Heart left ventricle (tissue), 16 donors: Measurements from ENCODE around the gene RNF34. TPM values are rescaled to one million over a fixed set of nuclear protein-coding genes. Genes with fewer than 3 reads are reported as not detected.

Source experiments
- ATAC-seq, 4 donors: fragments of 200-7000 bp; cut with Tn5 transposase; one replicate each; pipeline ENCODE4 v1.9.1; 2020 to 2022; ENCODE audit warnings: moderate library complexity in 4 of 4, mild to moderate bottlenecking in 3 of 4, moderate number of reproducible peaks in 1 of 4
- DNase-seq, 5 donors: peaks; one replicate each; pipeline ENCODE4 v3.0.0-alpha.2; 2020
- H3K27ac ChIP-seq, 12 donors: fragments of 200-600 bp; sonication (generic) in 4 of 12; one replicate each; pipeline versions ENCODE4 v1.5.0 to v1.8.0; 2016 to 2022; ENCODE audit warnings: mild to moderate bottlenecking in 2 of 12
- H3K27me3 ChIP-seq, 9 donors: fragments of 200-600 bp; sonication (generic) in 2 of 9; one replicate each; pipeline versions ENCODE4 v1.5.1 to v1.8.0; 2016 to 2022; ENCODE audit warnings: mild to moderate bottlenecking in 3 of 9
- H3K36me3 ChIP-seq, 9 donors: fragments of 200-600 bp; sonication (generic) in 2 of 9; one replicate each; pipeline versions ENCODE4 v1.5.0 to v1.8.0; 2018 to 2022; ENCODE audit warnings: mild to moderate bottlenecking in 2 of 9
- H3K4me1 ChIP-seq, 12 donors: fragments of 200-600 bp; sonication (generic) in 4 of 12; one replicate each; pipeline versions ENCODE4 v1.5.0 to v1.8.0; 2016 to 2022; ENCODE audit warnings: mild to moderate bottlenecking in 3 of 12
- H3K4me3 ChIP-seq, 12 donors: fragments of 200-600 bp; sonication (generic) in 4 of 12; one replicate each; pipeline versions ENCODE4 v1.5.0 to v1.8.0; 2017 to 2022; ENCODE audit warnings: mild to moderate bottlenecking in 9 of 12, moderate library complexity in 4 of 12
- H3K9me3 ChIP-seq, 12 donors: fragments of 200-600 bp; sonication (generic) in 4 of 12; one replicate each; pipeline versions ENCODE4 v1.5.0 to v1.8.0; 2016 to 2022; ENCODE audit warnings: mild to moderate bottlenecking in 1 of 12
- POLR2A ChIP-seq, 2 donors: fragments of 450-650 bp; IDR thresholded peaks; one replicate each; pipeline ENCODE4 v1.6.1; 2017; ENCODE audit warnings: antibody characterized with exemption in 2 of 2, mild to moderate bottlenecking in 2 of 2, moderate library complexity in 2 of 2
- WGBS, 4 donors: extraction: QIAGEN DNeasy Blood & Tissue Kit in 2 of 4; methylation state at CpG; one replicate each; pipeline versions ENCODE4 v1.1.5 to v1.1.7; 2013 to 2018; 5-methylcytosine and 5-hydroxymethylcytosine counted together
- intact Hi-C, 10 donors: fragments of 100-400 bp; cut with DNase I; formaldehyde crosslinking; loops; one replicate each; pipeline versions ENCODE4 v1.11.1 to v1.14.2; 2022
- polyA plus RNA-seq, 2 donors: library from polyadenylated mRNA; stranded (reverse); fragments of 200-250 nt; gene quantifications; one replicate each; pipeline ENCODE4 v1.2.3, GENCODE V29; 2013
- total RNA-seq, 9 donors: library from RNA; depleted of rRNA in 2 of 9; stranded (reverse); fragments of >200 nt in 2 of 9; fragmentation: NEBNext Ultra II Directional in 3 of 9; extraction: Animal tissue kit (Norgen Biotek cat#: 25700) in 3 of 9; gene quantifications; one replicate each; pipeline versions ENCODE4 v1.1.0 to v1.2.4, GENCODE V29; 2016 to 2023
- TF ChIP-seq, protein P1 (sequence below), 12 donors: fragments of 200-600 bp; sonication (generic) in 4 of 12; IDR thresholded peaks; one replicate each; pipeline versions ENCODE4 v1.5.0 to v1.8.0; 2018 to 2022; ENCODE audit warnings: antibody characterized with exemption in 12 of 12, mild to moderate bottlenecking in 5 of 12
- donor health status: ischemic (EF 13 %, LVEDD 7.1; RV severe dilation, severe dysfunction).
- donor health status: healthy with polysubstance abuse.
- donor health status: DM: no; HTN: yes; CAD: no.
- donor health status: DM: no; HTN: no; CAD: no.
- donor health status: ischemic (EF 25% LVEDD 6.9; RV normal size, moderate dysfunction).
- donor health status: ischemic (EF 25% LVEDD 5.7; RV mildly dilated, moderate dysfunction).
- donor health status: healthy.
- donor health status: DM: yes; HTN: yes; CAD: no.
- donor health status: ischemic (EF 35%, LVEDD 5.7; RV mildly dilated, moderate dysfunction).
- donor health status: nonischemic (EF 11% LVEDD 7.7; RV severe dilation, severe dysfunction).
- donor health status: DM: yes; HTN: yes; CAD: no.
- donor health status: PGD.
- donor health status: ischemic (EF 29% LVEDD 5.4; RV normal size, mild dysfunction).
- donor health status: nonischemic (EF 23%, LVEDD 6.1; RV moderate dilation, normal function).

Gene RNF34
- total and polyA plus RNA-seq, 11 donors: 19.3 to 31.5 (median 25.7) TPM

DNA sequence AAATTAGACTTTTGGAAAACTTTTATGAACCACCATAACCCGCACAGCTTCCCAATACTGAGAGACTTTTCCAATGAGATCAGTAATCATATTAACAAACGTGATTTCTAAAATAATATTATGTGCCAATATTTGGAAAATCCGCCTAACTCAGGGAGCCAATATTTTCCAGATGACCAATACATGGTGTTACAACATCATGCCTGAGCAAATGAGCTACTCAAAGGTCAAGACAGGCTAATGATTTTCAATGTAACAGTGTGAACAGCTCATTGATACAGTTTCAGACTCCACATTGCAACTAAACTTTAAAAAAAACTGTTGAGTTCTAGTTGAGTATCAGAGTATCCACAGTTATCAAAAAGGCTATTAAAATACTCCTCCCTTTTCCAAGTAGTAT lies 46.8 kb downstream of the RNF34 start:
- TF ChIP-seq, protein P1, sequence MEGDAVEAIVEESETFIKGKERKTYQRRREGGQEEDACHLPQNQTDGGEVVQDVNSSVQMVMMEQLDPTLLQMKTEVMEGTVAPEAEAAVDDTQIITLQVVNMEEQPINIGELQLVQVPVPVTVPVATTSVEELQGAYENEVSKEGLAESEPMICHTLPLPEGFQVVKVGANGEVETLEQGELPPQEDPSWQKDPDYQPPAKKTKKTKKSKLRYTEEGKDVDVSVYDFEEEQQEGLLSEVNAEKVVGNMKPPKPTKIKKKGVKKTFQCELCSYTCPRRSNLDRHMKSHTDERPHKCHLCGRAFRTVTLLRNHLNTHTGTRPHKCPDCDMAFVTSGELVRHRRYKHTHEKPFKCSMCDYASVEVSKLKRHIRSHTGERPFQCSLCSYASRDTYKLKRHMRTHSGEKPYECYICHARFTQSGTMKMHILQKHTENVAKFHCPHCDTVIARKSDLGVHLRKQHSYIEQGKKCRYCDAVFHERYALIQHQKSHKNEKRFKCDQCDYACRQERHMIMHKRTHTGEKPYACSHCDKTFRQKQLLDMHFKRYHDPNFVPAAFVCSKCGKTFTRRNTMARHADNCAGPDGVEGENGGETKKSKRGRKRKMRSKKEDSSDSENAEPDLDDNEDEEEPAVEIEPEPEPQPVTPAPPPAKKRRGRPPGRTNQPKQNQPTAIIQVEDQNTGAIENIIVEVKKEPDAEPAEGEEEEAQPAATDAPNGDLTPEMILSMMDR (IDR thresholded peaks at IDR 0.05): no peak
- DNase-seq (no peak), ATAC-seq (no peak)
- intact Hi-C loops: no loop called here
- no peak overlapping the region for H3K27ac ChIP-seq
- no peaks in the 10 kb centered on the region for H3K9me3 ChIP-seq
- no peak overlapping the region for H3K4me3 ChIP-seq
- H3K4me1 ChIP-seq: peaks cover 0 to 29% (median 1%) of the 10 kb centered on the region in 12 donors
- no peaks in the 10 kb centered on the region for H3K27me3 ChIP-seq
- peaks cover 0 to 27% (median 16%) of the 10 kb centered on the region in 9 donors for H3K36me3 ChIP-seq
- WGBS, 4 donors: 85 to 95% (median 94%) methylated on average over 3 of the region's 3 CpGs

DNA sequence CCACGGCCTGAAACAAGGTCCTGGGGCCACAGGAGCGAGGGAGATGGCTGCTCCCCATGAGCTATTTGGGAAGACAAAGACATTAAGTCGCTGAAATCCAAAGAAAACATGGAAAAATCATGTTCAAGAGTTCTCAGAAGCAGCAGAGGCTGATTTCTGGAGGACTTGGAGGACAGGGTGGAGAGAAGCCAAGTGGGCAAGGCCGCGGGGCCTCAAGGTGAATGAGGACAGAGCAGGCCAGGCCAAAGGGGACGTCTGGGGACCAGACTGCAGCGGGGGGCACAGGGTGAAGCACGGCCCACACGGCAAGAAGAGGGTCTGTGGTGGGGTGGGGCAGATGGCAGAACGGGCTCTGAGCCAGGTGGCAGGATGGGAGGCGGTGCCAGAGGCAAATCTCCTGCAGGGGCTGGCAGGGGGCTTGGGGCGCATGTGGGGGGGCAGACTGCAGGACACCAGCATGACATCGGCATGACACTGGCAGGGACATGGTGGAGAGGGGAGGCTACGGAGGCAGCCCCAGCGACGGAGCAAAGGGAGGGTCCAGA lies 48.9 kb downstream of the RNF34 start:
- H3K27me3 ChIP-seq: no peaks in the 10 kb centered on the region
- DNase-seq (no peak), ATAC-seq (no peak)
- H3K4me1 ChIP-seq: peaks cover 0 to 40% (median 3%) of the 10 kb centered on the region in 12 donors
- no peaks in the 10 kb centered on the region for H3K9me3 ChIP-seq
- TF ChIP-seq, protein P1 (IDR thresholded peaks at IDR 0.05): no peak
- TF ChIP-seq POLR2A (IDR thresholded peaks at IDR 0.05): no peak
- WGBS, 4 donors: 77 to 80% (median 79%) methylated on average over 16 of the region's 16 CpGs
- no peak overlapping the region for H3K4me3 ChIP-seq
- H3K36me3 ChIP-seq: peaks cover 0 to 20% (median 6%) of the 10 kb centered on the region in 9 donors
- peak overlapping the region in 1 of 12 donors; percentile 89 for H3K27ac ChIP-seq
- intact Hi-C loops: no loop called here

DNA sequence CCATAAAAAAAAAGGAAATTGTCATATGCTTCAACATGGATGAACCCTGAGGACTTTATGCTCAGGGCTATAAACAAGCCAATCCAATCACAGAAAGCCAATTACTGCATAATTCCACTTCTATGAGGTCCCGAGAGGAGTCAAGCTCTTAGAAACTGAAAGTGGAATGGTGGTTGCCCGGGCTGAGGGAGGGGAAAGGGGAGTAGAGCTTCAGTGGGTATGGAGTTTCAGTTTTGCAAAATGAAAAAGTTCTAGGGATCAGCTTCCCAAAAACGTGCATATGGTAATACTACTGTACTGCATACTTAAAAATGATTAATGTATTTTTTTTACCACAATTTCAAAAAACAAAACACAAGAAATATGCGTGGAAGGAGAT lies 52.0 kb downstream of the RNF34 start:
- no peaks in the 10 kb centered on the region for H3K27me3 ChIP-seq
- H3K4me3 ChIP-seq: peak overlapping the region in 2 of 12 donors; percentile 15 to 26
- H3K36me3 ChIP-seq: peaks cover 0 to 11% (median 0%) of the 10 kb centered on the region in 9 donors
- H3K9me3 ChIP-seq: no peaks in the 10 kb centered on the region
- 51 to 64% (median 61%) methylated on average over 4 of the region's 4 CpGs for whole genome bisulfite sequencing, 4 donors
- ATAC-seq (peak in 1 of 4 donors; percentile 28), DNase-seq (no peak)
- TF ChIP-seq, protein P1 (IDR thresholded peaks at IDR 0.05): no peak
- TF ChIP-seq POLR2A (IDR thresholded peaks at IDR 0.05): no peak
- peak overlapping the region in 3 of 12 donors; percentile 24 to 89 (median 49) for H3K27ac ChIP-seq
- peaks cover 0 to 43% (median 3%) of the 10 kb centered on the region in 12 donors for H3K4me1 ChIP-seq
- intact Hi-C loops: no loop called here

DNA sequence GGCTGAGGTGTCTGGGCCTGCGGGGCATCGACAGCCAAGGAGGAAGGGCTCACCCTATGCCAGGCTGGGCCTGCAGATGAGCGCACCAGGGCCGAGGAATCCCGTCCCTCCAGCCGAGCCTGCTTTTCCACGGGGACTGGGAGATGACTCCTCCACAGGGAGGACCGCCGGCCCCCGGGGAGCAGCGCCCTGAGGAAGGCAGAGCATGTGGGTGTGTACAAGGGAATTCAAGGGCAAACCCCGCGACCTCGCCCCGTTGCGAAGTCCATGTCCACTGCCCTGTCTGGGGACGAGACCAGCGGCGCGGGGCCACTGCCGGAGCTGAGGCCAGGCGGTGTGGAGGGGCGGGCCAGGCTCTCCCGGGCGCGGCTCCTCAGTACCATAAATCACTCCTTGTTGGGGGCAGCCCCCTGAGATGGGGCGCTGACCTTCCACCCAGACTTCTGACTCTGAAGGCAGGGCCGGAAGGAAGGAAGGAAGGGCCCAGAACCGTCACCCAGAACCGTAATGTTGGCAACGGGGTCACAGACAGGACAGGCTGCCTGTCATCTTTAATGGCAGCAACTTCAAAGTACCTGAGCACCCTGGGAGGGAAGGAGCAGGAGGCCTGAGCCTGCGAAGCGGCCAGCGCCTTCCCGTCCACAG lies 52.5 kb downstream of the RNF34 start:
- Histone ChIP-seq H3K9me3 (no peaks in the 10 kb centered on the region), H3K27me3 (no peaks in the 10 kb centered on the region), H3K4me3 (peak overlapping the region in 5 of 12 donors; percentile 5 to 26 (median 10)), H3K4me1 (peaks cover 0 to 47% (median 3%) of the 10 kb centered on the region in 12 donors), H3K27ac (peak overlapping the region in 4 of 12 donors; percentile 24 to 89 (median 39)), H3K36me3 (peaks cover 0 to 11% (median 0%) of the 10 kb centered on the region in 9 donors)
- TF ChIP-seq, protein P1 (IDR thresholded peaks at IDR 0.05): no peak
- no peak for TF ChIP-seq POLR2A (IDR thresholded peaks at IDR 0.05)
- peak in 3 of 4 donors; percentile 8 to 33 (median 28) for ATAC-seq
- intact Hi-C loops: no loop called here
- 69 to 84% (median 73%) methylated on average over 20 to 35 of the region's 35 CpGs for WGBS, 4 donors
- DNase-seq: no peak
